ENCODE measurements around the gene NAV2.

Gene NAV2

GRCh38 chr11:20008190-20008870 is 295.7 kb downstream of the NAV2 start:
- no peak for DNase-seq

DNA sequence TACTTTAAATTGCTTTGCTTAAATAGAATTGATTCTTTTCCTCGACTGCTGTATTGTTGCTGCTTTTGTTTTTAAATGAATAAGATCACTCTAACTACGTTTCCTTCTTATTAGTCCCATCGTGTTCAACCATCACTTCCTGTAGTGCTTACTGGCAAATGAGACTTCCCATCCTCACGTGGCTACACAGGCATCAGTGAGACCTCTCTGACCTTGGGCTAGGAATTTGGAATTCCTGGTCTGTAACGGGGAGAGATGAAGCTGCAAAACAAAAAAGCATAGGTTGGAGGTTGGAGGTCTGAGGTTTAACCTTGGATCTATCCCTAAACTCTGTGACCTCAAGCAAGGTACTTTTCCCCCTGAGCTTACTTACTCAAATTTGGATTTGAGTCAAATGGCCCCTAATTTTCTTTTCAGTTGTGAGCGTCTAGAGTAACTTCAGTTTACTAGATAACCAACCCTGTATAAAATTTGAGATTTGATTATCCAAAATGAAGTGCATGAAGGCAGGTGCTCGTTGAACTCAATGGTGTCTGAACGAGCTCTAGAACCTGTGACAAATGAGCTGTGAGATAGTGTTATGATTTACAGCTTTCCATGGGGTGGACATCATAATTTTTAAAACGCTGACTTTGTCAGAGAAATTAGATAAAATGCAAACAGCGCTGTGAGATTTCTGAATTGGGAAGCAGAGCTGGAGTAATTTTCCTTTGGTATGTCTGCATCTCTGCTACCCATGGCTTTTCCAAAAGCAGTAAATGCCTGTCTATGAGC is 296.4 kb downstream of the NAV2 start:
- no peak for DNase-seq

GRCh38 chr11:20010156-20010850 is 297.7 kb downstream of the NAV2 start:
- DNase-seq: no peak

GRCh38 chr11:20010851-20011225 is 298.2 kb downstream of the NAV2 start:
- DNase-seq: no peak

DNA sequence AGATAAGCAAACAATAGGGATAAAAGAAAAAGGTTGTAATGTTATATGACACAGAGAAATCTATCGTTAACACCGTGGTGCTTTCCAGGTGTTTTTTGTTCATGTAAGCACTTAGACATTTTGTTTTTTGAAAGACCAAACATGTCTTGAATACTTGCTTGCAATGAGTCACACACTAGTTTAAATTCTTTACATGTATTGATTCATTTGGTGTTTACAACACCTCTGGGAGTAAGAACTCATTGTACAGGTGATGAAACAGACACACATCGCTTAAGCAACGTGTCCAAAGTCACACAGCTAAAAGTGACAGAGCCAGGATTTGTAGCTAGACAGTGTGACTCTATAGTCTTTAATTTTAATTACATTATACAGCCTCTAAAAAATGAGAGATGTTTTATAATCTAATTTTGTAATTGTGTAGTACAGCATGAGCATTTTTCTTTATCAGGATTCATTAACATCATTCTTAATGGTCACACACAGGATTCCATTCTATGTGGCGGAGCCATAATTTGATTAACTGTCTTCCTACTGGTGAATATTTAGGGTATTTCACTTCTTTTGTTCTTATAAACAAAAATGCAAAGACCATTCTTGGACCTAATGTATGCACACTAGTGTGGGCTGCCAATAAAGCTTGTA is 298.8 kb downstream of the NAV2 start:
- no peak for DNase-seq

DNA sequence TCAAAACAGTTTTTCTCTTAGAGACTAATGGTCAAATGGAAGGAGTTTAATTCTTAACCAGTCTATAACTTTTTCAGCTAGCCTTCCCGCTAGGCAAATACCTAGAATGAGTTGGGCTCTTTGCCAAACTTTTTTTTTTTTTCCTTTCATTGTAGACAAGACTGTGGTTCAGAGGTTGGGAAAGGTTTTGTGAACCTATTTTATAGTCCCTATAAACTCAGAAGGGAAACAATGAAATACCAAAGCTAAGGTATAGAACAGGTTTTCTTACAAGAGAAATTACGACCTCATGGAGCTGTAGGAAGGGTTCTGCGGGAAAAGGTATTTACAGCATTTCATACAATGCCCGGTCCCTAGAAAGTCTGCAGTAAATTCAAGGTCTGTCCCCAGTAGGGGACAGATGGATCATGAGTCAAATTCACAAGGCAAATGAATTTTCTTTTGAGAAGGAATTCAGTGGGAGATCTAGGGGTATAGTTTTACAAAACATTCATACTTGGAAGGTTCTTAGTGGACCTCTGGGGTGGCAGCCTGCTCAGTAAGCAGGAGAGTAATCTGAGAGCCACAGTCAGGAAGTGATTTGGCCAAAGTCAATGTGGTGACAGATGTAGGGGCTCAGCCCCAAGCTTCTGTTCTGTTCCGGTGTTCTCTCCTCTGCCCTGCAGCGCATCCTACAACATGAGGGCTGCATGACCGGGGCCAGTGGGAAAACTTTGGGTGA is 300.9 kb downstream of the NAV2 start:
- no peak for DNase-seq

DNA sequence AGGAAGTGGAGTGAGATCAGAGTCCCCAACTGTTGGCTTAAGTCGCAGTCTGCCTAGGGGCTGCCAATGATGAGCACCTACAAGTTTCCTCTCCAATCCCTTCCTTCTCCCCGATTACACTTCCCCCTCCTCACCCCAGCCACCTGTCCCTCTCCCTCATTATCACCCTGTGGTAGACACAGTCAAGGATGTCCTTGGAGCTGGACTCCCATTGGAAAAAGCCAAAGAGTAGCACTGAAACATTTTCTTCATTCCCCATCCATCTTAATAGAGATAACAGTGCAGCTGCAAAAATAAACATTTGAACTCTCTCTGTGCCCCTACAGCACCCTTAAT is 301.4 kb downstream of the NAV2 start:
- DNase-seq: no peak

DNA sequence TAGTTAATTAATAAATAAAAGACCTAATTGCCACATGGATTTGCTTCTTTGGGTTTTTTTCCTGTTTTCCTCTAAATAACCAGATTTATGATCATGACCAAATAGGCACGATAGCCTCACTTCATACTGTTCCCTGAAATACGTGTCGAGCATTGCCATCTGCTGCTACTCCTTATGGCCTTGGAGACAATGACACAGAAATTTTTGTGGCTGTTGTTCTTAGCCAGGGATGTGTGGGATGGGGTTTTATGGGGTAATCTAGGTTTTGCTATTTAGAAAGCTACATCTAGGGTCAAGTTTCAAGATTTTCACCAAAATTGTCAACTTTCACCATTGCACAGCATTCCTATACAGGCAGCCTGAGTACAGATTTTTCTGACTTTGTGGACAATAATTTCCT is 302.5 kb downstream of the NAV2 start:
- no peak for DNase-seq

DNA sequence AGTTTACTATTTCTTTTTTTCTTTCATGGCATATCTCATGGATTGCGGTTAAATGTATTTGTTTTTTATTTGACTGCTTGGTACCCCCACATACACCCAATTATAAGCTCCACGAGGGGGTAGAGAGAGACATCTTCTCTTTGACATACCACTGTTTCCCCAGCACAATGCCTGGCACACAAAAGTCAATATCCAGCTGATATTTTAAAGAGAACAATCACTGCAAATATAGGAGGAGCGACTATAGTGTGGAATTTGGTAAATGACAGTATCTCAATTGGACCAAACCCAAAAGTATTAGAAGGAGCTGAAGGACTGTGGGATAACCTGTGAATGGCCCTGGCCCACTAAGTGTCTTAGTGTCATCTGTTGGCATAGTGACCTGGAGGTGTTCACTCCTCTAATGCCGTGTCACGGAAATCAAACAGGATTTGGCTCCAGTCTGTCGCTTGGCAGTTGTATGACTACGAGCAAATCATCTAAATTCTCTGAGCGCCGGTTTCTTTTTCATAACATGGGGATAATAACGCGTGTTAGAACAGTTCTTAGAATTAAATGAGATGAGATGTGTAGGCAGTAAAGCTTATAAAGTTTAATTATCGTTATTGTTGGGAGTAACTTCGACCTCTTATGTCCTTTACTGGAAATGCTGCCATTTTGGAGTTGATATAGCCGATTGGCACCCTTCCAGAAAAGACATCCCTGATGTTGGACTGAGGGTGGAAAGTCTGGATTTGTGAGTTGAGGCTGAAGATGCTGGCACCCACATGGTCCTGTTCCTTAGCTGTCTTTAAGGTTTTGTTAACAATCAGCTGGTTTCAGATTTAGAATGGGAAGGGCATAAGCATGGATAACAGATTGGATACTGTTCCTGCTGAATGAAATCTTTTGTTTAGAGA is 303.1 kb downstream of the NAV2 start:
- DNase-seq: no peak

DNA sequence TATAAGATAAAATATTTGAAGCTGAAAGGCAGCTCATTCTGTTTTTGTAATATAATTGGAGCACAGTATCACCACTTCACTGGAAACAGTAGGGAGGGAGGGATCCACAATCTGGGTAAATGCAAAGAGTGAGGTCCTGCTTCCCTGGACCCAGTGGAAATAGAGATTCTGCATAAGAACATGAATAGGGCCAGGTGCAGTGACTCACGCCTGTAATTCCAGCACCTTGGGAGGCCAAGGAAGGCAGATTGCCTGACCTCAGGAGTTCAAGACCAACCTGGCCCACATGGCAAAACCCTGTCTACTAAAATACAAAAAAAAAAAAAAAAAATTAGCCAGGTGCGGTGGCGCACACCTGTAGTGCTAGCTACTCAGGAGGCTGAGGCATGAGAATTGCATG is 303.9 kb downstream of the NAV2 start:
- DNase-seq: no peak

GRCh38 chr11:20017320-20017719 is 304.7 kb downstream of the NAV2 start:
- DNase-seq: no peak

DNA sequence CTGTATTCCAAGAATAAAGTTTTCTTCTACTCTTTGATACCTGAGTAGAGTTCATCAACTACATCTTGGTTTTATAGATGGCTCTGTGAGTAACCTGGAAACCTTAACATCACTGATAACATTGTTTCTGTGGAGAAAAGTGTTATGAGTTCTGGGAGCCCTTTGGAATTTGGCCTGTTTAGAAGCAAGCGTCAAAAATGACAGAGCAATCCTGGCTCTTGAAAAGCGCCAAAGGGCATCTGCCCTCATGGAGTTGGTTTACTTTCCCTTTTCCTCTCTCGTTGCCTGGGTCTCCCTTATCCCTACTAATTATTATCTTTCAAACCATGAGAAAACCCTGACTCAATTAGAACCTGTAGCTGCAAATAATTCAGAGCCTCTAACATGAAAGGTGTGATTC is 307.6 kb downstream of the NAV2 start:
- DNase-seq: no peak

DNA sequence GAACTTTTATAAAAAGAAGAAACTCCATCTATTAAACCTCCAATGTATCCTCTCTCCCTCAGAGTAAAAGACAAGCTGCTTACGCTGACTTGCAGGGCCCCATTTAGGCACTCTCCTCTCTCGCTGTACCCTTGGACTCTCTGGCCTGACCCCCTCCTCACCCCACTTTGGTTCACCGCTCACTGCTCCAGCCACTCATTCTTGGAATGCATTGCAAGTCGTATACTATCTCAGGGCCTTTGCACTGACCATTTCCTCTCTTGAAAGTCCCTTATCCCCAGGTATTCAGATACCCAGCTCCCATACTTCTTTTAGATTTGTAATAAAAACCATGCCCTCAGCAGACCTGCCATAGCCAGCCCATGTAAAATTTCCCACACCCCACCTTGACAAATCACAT is 308.1 kb downstream of the NAV2 start:
- no peak for DNase-seq

DNA sequence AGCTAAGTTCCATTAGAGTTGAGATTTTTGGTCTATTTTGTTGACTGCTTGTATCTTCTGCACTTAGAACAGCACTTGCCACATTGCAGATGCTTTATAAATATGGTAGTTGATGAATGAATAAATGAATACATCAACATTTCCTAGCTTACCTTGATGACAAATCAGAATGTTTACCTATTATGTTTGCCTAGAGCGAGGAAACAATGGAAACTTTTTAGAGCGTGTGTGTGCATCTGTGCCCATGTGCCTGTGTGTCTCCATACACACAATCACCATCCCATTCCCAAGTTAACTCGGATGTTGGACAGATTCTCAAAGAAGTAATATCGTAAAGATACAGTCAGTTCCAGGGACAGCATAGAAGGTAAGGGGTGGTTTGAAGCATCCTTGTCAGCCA is 308.6 kb downstream of the NAV2 start:
- no peak for DNase-seq

DNA sequence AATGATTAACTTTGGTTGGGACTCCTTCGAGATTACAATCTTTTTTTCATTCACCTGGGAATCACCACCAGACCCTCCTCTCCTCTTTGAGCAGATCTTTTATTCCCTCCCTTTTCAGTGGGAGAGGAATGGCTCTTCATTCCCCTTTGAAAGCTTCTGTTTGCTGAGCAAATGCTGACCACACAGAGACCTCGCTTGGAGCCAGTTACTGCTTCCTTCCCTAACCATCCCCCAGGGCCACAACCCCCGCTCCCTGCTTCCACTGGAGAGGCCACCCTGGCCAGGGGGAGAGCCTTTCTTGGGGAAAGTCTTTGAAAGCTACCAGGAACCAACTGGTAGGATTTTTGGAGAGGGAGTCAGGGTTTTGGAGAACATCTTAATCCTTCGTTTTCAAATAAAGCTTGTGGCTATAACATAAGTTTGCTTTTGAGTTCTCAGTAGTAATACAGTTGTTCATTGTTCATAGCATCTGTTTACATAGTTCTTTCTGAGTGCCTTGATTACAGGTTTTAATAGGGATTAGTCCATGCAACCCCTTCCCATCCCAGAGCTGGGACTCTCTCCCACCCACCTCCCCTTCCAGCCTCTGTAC is 309.2 kb downstream of the NAV2 start:
- no peak for DNase-seq

- peak; percentile 67 for DNase-seq
These were observed 309.9 kb downstream of the NAV2 start for GRCh38 chr11:20022363-20023081.

- no peak for DNase-seq
These were observed 310.4 kb downstream of the NAV2 start for GRCh38 chr11:20023082-20023426.

GRCh38 chr11:20024172-20024935 is 311.7 kb downstream of the NAV2 start:
- no peak for DNase-seq

GRCh38 chr11:20025332-20025840 is 312.7 kb downstream of the NAV2 start:
- DNase-seq: no peak

Data from fibroblast of skin of back (primary cell).